Measurements from ENCODE around the gene SMAD3.

The SMAD3 gene

GRCh38 chr15:67165254-67166253 is 100.2 kb downstream of the SMAD3 start:
- DNase-seq (ENCODE audit: low spot score), result no peak

- no peak for DNase-seq (ENCODE audit: low spot score)
These were observed 101.0 kb downstream of the SMAD3 start for GRCh38 chr15:67166280-67167009.

- DNase-seq (ENCODE audit: low spot score), result no peak
These were observed 101.7 kb downstream of the SMAD3 start for GRCh38 chr15:67167091-67167490.

- no peak for DNase-seq (ENCODE audit: low spot score)
These were observed 103.3 kb downstream of the SMAD3 start for GRCh38 chr15:67168694-67169093.

GRCh38 chr15:67170143-67170925 is 104.9 kb downstream of the SMAD3 start:
- DNase-seq (ENCODE audit: low spot score), result no peak

GRCh38 chr15:67171471-67171870 is 106.1 kb downstream of the SMAD3 start:
- no peak for DNase-seq (ENCODE audit: low spot score)

- no peak for DNase-seq (ENCODE audit: low spot score)
These were observed 106.8 kb downstream of the SMAD3 start for GRCh38 chr15:67172172-67172571.

- DNase-seq (ENCODE audit: low spot score), result no peak
These were observed 107.6 kb downstream of the SMAD3 start for GRCh38 chr15:67173005-67173404.

GRCh38 chr15:67173786-67174185 is 108.4 kb downstream of the SMAD3 start:
- no peak for DNase-seq (ENCODE audit: low spot score)

- DNase-seq (ENCODE audit: low spot score), result no peak
These were observed 109.0 kb downstream of the SMAD3 start for GRCh38 chr15:67174446-67174845.

- DNase-seq (ENCODE audit: low spot score), result no peak
These were observed 109.6 kb downstream of the SMAD3 start for GRCh38 chr15:67174864-67175573.

GRCh38 chr15:67175643-67176071 is 110.3 kb downstream of the SMAD3 start:
- peak; percentile 39 for DNase-seq (ENCODE audit: low spot score)

GRCh38 chr15:67176195-67176971 is 111.0 kb downstream of the SMAD3 start:
- no peak for DNase-seq (ENCODE audit: low spot score)

- DNase-seq (ENCODE audit: low spot score), result peak; percentile 43
These were observed 112.3 kb downstream of the SMAD3 start for GRCh38 chr15:67177752-67178151.

GRCh38 chr15:67178569-67179210 is 113.3 kb downstream of the SMAD3 start:
- peak; percentile 92 for DNase-seq (ENCODE audit: low spot score)

GRCh38 chr15:67179411-67179995 is 114.1 kb downstream of the SMAD3 start:
- DNase-seq (ENCODE audit: low spot score), result no peak

- no peak for DNase-seq (ENCODE audit: low spot score)
These were observed 114.6 kb downstream of the SMAD3 start for GRCh38 chr15:67180035-67180434.

GRCh38 chr15:67180514-67181191 is 115.3 kb downstream of the SMAD3 start:
- no peak for DNase-seq (ENCODE audit: low spot score)

- no peak for DNase-seq (ENCODE audit: low spot score)
These were observed 115.8 kb downstream of the SMAD3 start for GRCh38 chr15:67181221-67181639.
